Coronary artery (tissue), 2 donors: ENCODE data around the gene CXXC5.

ENCODE experiments used
- DNase-seq: peaks from one replicate; pipeline ENCODE4 v3.0.0-alpha.2; 2017; ENCODE audit warnings: low spot score
- H3K27ac ChIP-seq, 2 donors: fragments of 200-600 bp; sonication (generic); one replicate each; pipeline ENCODE4 v1.5.1; 2016 to 2019
- H3K4me3 ChIP-seq: fragments of 200-600 bp; sonication (generic); 2 replicates; pipeline ENCODE4 v1.5.1; 2016; ENCODE audit warnings: mild to moderate bottlenecking, moderate library complexity
- TF ChIP-seq, protein P1 (sequence below): fragments of 200-600 bp; sonication (generic); IDR thresholded peaks from one replicate; pipeline ENCODE4 v1.5.1; 2019; ENCODE audit warnings: antibody characterized with exemption

The CXXC5 gene

GRCh38 chr5:139667001-139667729 is 19.0 kb downstream of the CXXC5 start:
- Histone ChIP-seq H3K4me3 (peak overlapping the region; percentile 72), H3K27ac (peak overlapping the region; percentile 91 to 94)
- TF ChIP-seq, protein P1, sequence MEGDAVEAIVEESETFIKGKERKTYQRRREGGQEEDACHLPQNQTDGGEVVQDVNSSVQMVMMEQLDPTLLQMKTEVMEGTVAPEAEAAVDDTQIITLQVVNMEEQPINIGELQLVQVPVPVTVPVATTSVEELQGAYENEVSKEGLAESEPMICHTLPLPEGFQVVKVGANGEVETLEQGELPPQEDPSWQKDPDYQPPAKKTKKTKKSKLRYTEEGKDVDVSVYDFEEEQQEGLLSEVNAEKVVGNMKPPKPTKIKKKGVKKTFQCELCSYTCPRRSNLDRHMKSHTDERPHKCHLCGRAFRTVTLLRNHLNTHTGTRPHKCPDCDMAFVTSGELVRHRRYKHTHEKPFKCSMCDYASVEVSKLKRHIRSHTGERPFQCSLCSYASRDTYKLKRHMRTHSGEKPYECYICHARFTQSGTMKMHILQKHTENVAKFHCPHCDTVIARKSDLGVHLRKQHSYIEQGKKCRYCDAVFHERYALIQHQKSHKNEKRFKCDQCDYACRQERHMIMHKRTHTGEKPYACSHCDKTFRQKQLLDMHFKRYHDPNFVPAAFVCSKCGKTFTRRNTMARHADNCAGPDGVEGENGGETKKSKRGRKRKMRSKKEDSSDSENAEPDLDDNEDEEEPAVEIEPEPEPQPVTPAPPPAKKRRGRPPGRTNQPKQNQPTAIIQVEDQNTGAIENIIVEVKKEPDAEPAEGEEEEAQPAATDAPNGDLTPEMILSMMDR = no peak
- DNase-seq = no peak

DNA sequence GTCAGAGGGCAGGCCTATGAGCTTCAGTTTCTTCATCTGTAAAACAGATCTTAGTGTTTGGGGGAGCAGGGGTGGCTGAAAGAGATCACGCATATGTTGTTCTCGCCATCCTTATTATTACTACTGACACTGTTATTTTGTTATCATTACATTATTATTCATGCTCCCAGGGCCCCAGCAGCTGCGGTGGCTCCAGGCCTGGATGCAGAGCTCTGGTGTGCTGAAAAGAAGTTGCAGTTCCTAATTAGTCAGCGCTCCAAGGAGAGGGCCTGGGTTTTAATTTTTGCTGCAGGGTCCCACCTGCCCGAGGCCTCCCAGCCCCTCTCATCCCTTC is 19.5 kb downstream of the CXXC5 start:
- no peak for DNase-seq
- TF ChIP-seq, protein P1 = no peak
- Histone ChIP-seq H3K27ac (peak overlapping the region; percentile 91 to 94), H3K4me3 (peak overlapping the region; percentile 72)

- TF ChIP-seq, protein P1 = no peak
- no peak for DNase-seq
- H3K27ac ChIP-seq = peak overlapping the region; percentile 91 to 94
- peak overlapping the region; percentile 72 for H3K4me3 ChIP-seq
These were observed 20.1 kb downstream of the CXXC5 start for GRCh38 chr5:139668064-139668880.

DNA sequence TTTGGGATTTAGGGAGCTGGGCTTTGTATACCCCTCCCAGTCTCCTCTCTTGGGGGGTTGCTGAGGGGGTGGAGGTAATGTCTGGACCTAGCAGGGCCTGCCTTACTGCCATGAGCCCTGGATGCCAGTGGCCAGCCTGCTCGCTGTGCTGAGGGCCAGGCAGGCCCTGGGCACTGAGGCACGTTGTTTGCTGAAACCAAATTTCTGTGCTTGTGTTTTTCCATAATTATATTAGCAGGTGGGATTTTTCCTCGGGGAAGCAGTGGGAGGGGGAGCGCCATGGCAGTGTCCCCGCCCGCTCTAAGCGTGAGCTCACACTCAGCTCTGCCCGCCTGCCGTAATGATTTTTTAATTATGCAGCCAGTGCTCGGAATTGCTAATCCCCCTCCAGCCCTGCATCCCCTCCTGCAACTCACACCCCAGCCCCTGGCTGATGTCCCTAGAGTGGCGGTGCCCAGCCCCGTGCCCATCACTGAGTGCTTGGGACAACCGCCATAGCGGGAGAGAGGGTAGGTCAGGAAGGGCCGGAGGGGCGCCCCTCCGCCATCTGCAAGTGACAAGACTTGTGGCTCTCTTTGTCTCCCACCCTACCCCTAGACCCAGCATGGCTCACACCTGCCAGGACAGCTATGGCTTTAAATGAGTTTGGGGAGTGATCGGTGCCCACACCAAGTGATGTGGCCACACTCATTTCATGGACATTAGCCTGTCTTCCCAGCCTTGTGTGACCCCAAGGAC is 20.9 kb downstream of the CXXC5 start:
- Histone ChIP-seq H3K4me3 (peak overlapping the region; percentile 72), H3K27ac (peak overlapping the region; percentile 91 to 94)
- TF ChIP-seq, protein P1 = no peak
- DNase-seq = no peak

DNA sequence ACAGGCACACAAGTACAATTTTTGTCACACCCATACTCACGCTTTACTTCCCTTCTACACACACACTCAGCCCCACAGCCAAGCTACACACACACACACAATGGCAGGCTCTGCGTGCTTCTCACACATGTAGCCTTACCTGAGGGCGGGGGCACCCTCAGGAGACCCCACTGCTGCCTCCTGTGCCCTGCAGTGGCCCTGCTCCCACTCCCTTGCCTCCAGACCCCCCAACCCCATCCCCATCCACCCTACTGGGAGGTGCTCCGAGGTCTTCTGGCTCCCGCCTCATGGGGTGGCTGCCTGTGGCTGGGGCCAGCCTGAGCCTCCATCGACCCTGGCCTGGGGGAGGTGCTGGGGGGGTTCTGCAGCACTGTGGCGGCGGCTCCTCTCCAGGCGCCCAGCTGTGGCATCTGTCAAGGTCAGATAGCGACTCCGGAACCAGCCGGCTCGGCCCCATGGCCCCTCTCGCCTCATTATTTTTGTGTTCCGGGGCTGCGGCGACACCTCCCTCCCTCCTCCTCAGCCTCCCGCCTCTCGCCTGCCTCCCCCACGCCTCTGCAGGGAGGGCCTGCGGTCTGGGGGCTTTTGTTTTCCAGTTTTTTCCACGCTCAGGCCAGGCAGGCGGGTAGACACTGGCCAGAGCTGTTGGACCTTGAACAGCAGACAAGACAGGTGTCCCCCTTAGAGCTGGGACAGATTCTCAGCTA is 21.7 kb downstream of the CXXC5 start:
- Histone ChIP-seq H3K4me3 (peak overlapping the region; percentile 44), H3K27ac (peak overlapping the region; percentile 18 to 94)
- TF ChIP-seq, protein P1 = no peak
- DNase-seq = no peak

DNA sequence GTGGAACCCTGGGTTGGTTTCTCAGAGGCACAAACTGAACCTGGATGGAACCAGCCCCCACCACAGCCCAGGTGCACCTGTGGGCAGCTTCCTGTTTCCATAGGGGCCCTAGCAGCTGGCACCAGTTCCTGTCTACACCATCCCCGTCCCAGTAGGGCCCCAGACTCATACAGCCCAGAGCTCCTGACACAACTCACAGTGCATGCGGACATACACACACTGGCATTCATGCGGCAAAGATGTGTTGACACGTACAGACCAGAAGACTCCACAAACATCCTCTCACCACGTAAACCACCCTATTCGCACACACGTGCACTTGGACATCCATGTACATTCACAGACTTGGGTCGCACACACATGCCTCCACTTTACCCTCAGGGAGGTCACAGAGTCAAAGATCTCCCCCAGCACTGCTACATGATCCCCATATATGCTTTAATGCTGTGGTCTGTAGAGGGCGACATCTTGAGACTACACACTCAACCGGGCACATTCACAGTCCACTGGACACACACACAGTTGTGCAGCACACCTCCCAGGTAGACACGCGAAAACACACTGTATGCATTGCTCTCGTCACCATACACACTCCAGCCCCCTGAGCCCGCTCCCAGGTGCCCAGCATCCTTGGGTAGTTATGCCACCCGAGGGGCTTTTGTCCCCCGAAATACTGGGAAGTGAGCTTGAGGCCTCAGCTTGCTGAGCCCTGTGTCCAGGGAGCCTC is 22.4 kb downstream of the CXXC5 start:
- DNase-seq = no peak
- Histone ChIP-seq H3K4me3 (peak overlapping the region; percentile 59), H3K27ac (peak overlapping the region in 1 of 2 donors; percentile 94)
- TF ChIP-seq, protein P1 = no peak
